Tibial artery (tissue), 4 donors: ENCODE data around the gene OBSCN.

Source experiments
- DNase-seq, 2 donors: peaks; one replicate each; pipeline ENCODE4 v3.0.0-alpha.2; 2019
- H3K27ac ChIP-seq, 2 donors: fragments of 200-600 bp; sonication (generic) in 1 of 2; 1 replicate in 1 of 2; 2 replicates in 1 of 2; pipeline ENCODE4 v1.5.1; 2018 to 2019; ENCODE audit warnings: mild to moderate bottlenecking in 1 of 2
- H3K27me3 ChIP-seq, 2 donors: fragments of 200-600 bp; sonication (generic) in 1 of 2; one replicate each; pipeline versions ENCODE4 v1.5.1 to v1.6.0; 2016 to 2019
- H3K36me3 ChIP-seq, 3 donors: fragments of 200-600 bp; sonication (generic) in 2 of 3; one replicate each; pipeline ENCODE4 v1.5.1; 2016 to 2019; ENCODE audit warnings: mild to moderate bottlenecking in 2 of 3
- H3K4me1 ChIP-seq, 4 donors: fragments of 200-600 bp; sonication (generic) in 2 of 4; 1 replicate in 3 of 4; 2 replicates in 1 of 4; pipeline ENCODE4 v1.5.1; 2016 to 2019
- H3K4me3 ChIP-seq, 2 donors: fragments of 200-600 bp; sonication (generic) in 1 of 2; 1 replicate in 1 of 2; 2 replicates in 1 of 2; pipeline ENCODE4 v1.5.1; 2018 to 2019; ENCODE audit warnings: mild to moderate bottlenecking in 2 of 2
- H3K9me3 ChIP-seq, 3 donors: fragments of 200-600 bp; sonication (generic) in 1 of 3; one replicate each; pipeline ENCODE4 v1.5.1; 2016 to 2019
- intact Hi-C: fragments of 100-400 bp; cut with DNase I; formaldehyde crosslinking; loops from one replicate; pipeline ENCODE4 v1.15.0; 2023; ENCODE audit warnings: low total_unique reads
- TF ChIP-seq, protein P1 (sequence below), 2 experiments: fragments of 200-600 bp in 1 of 2; fragments of 450-650 bp in 1 of 2; IDR thresholded peaks; one replicate each; pipeline ENCODE4 v1.5.1; 2017 to 2019; ENCODE audit warnings: antibody characterized with exemption in 2 of 2, mild to moderate bottlenecking in 1 of 2, moderate library complexity in 1 of 2

The OBSCN gene

DNA sequence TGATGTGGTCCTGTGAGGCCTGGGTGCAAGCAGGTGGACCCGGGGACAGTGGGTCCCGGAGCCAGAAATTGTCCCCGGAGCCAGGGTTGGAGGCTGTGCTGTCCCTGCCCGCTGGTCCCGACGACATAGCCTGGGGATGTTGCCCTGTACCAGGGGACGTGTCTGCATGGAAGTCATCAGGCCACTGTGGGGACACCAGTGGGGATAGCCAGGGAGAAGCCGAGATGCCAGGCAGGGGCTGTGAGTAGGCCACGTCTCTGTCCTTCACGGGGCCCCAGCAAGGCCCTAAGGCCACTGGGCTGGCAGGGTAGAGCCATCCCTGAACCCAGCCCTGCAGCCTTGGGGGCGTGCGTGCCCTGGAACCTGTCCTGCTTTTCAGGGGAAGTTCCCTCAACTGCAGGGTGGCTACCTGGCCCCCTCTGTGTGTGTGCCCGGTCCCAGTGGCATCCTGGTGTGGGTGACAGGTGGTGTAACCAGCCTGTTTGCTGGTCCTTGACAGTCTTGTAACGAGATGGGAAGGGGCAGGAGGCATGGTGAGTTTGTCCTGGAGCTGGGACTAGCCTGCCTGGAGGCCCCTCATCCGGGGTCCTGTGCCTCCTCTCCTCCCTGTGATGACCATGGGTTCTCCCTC lies 73.2 kb downstream of the OBSCN start:
- Histone ChIP-seq H3K4me3 (no peak overlapping the region), H3K27ac (no peak overlapping the region), H3K4me1 (peaks cover 0 to 10% (median 5%) of the 10 kb centered on the region in 4 donors), H3K27me3 (no peaks in the 10 kb centered on the region), H3K9me3 (no peaks in the 10 kb centered on the region), H3K36me3 (peaks cover 0 to 72% (median 0%) of the 10 kb centered on the region in 3 donors)
- DNase-seq: no peak
- TF ChIP-seq, protein P1, sequence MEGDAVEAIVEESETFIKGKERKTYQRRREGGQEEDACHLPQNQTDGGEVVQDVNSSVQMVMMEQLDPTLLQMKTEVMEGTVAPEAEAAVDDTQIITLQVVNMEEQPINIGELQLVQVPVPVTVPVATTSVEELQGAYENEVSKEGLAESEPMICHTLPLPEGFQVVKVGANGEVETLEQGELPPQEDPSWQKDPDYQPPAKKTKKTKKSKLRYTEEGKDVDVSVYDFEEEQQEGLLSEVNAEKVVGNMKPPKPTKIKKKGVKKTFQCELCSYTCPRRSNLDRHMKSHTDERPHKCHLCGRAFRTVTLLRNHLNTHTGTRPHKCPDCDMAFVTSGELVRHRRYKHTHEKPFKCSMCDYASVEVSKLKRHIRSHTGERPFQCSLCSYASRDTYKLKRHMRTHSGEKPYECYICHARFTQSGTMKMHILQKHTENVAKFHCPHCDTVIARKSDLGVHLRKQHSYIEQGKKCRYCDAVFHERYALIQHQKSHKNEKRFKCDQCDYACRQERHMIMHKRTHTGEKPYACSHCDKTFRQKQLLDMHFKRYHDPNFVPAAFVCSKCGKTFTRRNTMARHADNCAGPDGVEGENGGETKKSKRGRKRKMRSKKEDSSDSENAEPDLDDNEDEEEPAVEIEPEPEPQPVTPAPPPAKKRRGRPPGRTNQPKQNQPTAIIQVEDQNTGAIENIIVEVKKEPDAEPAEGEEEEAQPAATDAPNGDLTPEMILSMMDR (IDR thresholded peaks at IDR 0.05): no peak
- intact Hi-C loops: no loop called here

DNA sequence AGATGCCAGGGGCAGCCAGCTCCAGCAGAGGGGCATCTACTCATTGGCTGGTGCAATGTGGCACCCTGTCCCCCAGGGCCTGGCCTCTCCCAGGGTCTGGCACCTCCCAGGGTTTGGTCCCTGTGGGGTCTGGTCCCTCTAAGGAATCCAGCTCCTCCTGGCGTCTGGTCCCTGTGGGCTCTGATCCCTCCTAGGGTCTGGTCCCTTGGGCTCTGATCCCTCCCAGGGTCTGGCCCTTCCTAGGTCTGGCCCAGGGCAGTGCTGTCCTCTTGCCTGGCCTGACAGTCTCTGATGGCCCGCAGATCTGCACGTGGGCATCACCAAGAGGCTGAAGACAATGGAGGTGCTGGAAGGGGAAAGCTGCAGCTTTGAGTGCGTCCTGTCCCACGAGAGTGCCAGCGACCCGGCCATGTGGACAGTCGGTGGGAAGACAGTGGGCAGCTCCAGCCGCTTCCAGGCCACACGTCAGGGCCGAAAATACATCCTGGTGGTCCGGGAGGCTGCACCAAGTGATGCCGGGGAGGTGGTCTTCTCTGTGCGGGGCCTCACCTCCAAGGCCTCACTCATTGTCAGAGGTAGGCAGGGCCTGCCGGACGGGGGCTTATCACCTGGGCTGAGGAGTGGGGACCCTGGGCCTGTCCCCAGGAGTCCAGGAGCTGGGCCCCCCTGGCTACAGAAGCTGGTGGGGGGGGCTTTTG lies 73.9 kb downstream of the OBSCN start:
- Histone ChIP-seq H3K4me3 (no peak overlapping the region), H3K27ac (no peak overlapping the region), H3K4me1 (peaks cover 0 to 3% (median under 1%) of the 10 kb centered on the region in 4 donors), H3K36me3 (peaks cover 0 to 79% (median 0%) of the 10 kb centered on the region in 3 donors), H3K27me3 (no peaks in the 10 kb centered on the region), H3K9me3 (no peaks in the 10 kb centered on the region)
- intact Hi-C loops: no loop called here
- TF ChIP-seq, protein P1 (IDR thresholded peaks at IDR 0.05): no peak
- DNase-seq: no peak

DNA sequence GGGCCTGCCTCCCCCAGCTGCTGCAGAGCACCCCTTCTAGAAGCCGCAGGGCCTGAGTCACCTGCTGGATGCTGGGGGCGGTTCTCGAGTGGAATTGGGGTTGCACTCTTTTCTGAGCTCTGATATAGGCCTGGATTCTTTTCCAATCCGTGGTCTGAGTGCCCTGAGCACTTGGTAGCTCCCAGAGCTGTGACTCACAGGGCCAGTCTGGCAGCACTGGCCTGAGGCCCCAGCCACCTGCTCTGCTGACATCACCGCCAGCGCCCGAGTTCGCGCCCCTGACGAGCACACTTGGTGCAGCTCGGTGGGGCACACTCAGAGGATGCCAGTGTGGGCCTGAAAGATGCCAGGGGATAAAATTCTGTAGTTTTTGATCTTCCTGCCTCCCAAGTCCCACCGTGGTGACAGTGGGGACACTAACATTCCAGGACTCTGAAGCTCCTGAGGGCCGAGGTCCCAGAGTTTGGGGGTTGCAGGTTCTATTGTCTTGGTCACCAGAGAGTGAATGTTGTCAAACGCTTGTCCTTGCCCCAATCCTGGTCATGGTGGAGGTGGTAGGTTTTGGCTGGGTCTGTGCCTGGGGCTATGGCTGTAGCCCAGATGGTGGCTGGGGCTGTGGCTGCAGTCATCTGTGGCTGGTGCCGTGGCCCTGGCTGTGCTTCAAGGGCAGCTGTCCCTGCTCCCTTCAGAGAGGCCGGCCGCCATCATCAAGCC lies 74.6 kb downstream of the OBSCN start:
- TF ChIP-seq, protein P1 (IDR thresholded peaks at IDR 0.05): no peak
- Histone ChIP-seq H3K36me3 (peaks cover 0 to 86% (median 0%) of the 10 kb centered on the region in 3 donors), H3K27ac (no peak overlapping the region), H3K27me3 (no peaks in the 10 kb centered on the region), H3K4me1 (no peaks in the 10 kb centered on the region), H3K9me3 (no peaks in the 10 kb centered on the region), H3K4me3 (no peak overlapping the region)
- no peak for DNase-seq
- intact Hi-C loops: no loop called here

DNA sequence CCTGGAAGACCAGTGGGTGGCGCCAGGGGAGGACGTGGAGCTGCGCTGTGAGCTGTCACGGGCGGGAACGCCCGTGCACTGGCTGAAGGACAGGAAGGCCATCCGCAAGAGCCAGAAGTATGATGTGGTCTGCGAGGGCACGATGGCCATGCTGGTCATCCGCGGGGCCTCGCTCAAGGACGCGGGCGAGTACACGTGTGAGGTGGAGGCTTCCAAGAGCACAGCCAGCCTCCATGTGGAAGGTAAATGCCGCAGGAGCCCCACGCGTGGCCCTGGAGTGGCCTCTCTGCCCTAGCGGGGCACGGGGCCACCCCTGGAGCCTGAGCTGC lies 75.2 kb downstream of the OBSCN start:
- intact Hi-C loops: no loop called here

DNA sequence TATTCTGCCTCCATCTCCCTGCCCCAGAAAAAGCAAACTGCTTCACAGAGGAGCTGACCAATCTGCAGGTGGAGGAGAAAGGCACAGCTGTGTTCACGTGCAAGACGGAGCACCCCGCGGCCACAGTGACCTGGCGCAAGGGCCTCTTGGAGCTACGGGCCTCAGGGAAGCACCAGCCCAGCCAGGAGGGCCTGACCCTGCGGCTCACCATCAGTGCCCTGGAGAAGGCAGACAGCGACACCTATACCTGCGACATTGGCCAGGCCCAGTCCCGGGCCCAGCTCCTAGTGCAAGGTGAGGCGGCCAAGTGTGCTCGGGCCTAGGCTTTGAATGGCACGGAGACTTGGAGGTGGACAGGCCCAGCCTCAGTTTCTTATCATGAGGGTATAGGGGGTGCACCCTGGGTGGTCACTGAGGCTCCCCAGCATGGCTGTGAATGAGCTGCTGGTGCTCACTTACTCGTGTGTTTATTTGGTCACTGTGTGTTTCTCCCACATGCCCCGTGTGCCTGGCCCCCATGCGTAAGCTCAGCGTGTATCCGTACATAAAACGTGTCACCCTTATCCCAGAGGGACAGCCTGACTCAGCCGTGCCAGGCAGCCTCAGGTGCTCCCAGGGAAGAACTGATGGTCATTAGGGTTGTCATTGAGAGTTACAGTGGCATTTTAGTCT lies 75.8 kb downstream of the OBSCN start:
- no peaks in the 10 kb centered on the region for H3K27me3 ChIP-seq
- no peak overlapping the region for H3K4me3 ChIP-seq
- intact Hi-C loops: no loop called here
- no peak overlapping the region for H3K27ac ChIP-seq
- no peaks in the 10 kb centered on the region for H3K9me3 ChIP-seq
- peaks cover 0 to 90% (median 0%) of the 10 kb centered on the region in 3 donors for H3K36me3 ChIP-seq
- H3K4me1 ChIP-seq: no peaks in the 10 kb centered on the region
- TF ChIP-seq, protein P1 (IDR thresholded peaks at IDR 0.05): no peak
- DNase-seq: no peak

More for the DNA sequence above, 75.2 kb downstream of the OBSCN start:
- DNase-seq: no peak
- Histone ChIP-seq H3K36me3 (peaks cover 0 to 91% (median 0%) of the 10 kb centered on the region in 3 donors), H3K27ac (no peak overlapping the region), H3K4me3 (no peak overlapping the region), H3K9me3 (no peaks in the 10 kb centered on the region), H3K27me3 (no peaks in the 10 kb centered on the region), H3K4me1 (no peaks in the 10 kb centered on the region)
- TF ChIP-seq, protein P1 (IDR thresholded peaks at IDR 0.05): no peak
